ENCODE measurements around the gene CD86. TPM values are rescaled to one million over a fixed set of nuclear protein-coding genes. Genes with fewer than 3 reads are reported as not detected.

Gene CD86
- polyA plus RNA-seq, 3 donors: 75.7 to 321 (median 273) TPM

- Mint-ChIP-seq H3K27me3 (ENCODE audit: low read depth in 3 of 3) (peaks cover 0 to 1% (median 1%) of the 10 kb centered on the region in 3 donors), H3K9me3 (no peaks in the 10 kb centered on the region), H3K4me1 (peaks cover 34% of the 10 kb centered on the region), H3K4me3 (no peak overlapping the region), H3K36me3 (peaks cover 70 to 76% of the 10 kb centered on the region in 2 donors), H3K27ac (peak overlapping the region in 1 of 7 donors; percentile 12)
- H3K4me3 ChIP-seq (replicated peaks in 1 of 3; ENCODE audit: low read depth in 2 of 3, low read length in 3 of 3): no peak overlapping the region
- peaks cover 25 to 30% of the 10 kb centered on the region in 2 donors for H3K4me1 ChIP-seq (ENCODE audit: control insufficient read depth in 1 of 2, insufficient read depth in 2 of 2, low read length in 2 of 2)
- H3K9me3 ChIP-seq (replicated peaks in 1 of 2; ENCODE audit: control insufficient read depth in 1 of 2, insufficient read depth in 1 of 2, low read length in 2 of 2): no peaks in the 10 kb centered on the region
- WGBS (ENCODE audit: insufficient coverage): no CpG with 5 or more reads among the region's 2 CpGs
- intact Hi-C loops (cut with micrococcal nuclease): loop anchor here (10.0 kb wide), 3 partner anchors 149 to 561 kb away; partner anchors contain the start of gene POLQ (in 1 of the 2)
- no peaks in the 10 kb centered on the region for H3K27me3 ChIP-seq (ENCODE audit: control insufficient read depth in 2 of 2, insufficient read depth in 2 of 2, low read length in 2 of 2)
- no peak for DNase-seq
- H3K9ac ChIP-seq (ENCODE audit: insufficient read depth, low read length, poor library complexity, severe bottlenecking): no peak overlapping the region
- H3K79me2 ChIP-seq (ENCODE audit: insufficient read depth, low read length): peaks cover 3% of the 10 kb centered on the region
- no peak overlapping the region for H3K27ac ChIP-seq (ENCODE audit: low read depth in 1 of 2, low read length in 2 of 2)
- H3K4me2 ChIP-seq (replicated peaks; ENCODE audit: extremely low read depth, low read length, poor library complexity, severe bottlenecking): no peak overlapping the region
- peaks cover 66 to 76% of the 10 kb centered on the region in 2 donors for H3K36me3 ChIP-seq (replicated peaks in 1 of 2; ENCODE audit: control insufficient read depth in 1 of 2, insufficient read depth in 2 of 2, low read length in 2 of 2)
- H4K20me1 ChIP-seq (ENCODE audit: insufficient read depth, low read length): peaks cover 11% of the 10 kb centered on the region
- TF ChIP-seq CTCF (IDR thresholded peaks at IDR 0.05): no peak
- no peak overlapping the region for H2AFZ ChIP-seq (ENCODE audit: insufficient read depth, low read depth, low read length, poor library complexity, severe bottlenecking)
These were observed 50.5 kb downstream of the CD86 start for GRCh38 chr3:122105626-122106025.

GRCh38 chr3:122107171-122107570, 52.0 kb downstream of the CD86 start:
- intact Hi-C loops (cut with micrococcal nuclease): loop anchor here (10.0 kb wide), 3 partner anchors 148 to 562 kb away; partner anchors contain the start of gene POLQ (in 1 of the 2)

More at GRCh38 chr3:122107171-122107570, 52.0 kb downstream of the CD86 start:
- no peaks in the 10 kb centered on the region for H3K9me3 ChIP-seq (replicated peaks in 1 of 2; ENCODE audit: control insufficient read depth in 1 of 2, insufficient read depth in 1 of 2, low read length in 2 of 2)
- no peak overlapping the region for H3K4me3 Mint-ChIP-seq
- 90% methylated on average over 2 of the region's 2 CpGs for WGBS (ENCODE audit: insufficient coverage)
- H3K4me1 Mint-ChIP-seq: peaks cover 18% of the 10 kb centered on the region
- H3K27me3 ChIP-seq (ENCODE audit: control insufficient read depth in 2 of 2, insufficient read depth in 2 of 2, low read length in 2 of 2): no peaks in the 10 kb centered on the region
- DNase-seq: no peak
- peaks cover 0 to 1% (median 1%) of the 10 kb centered on the region in 3 donors for H3K27me3 Mint-ChIP-seq (ENCODE audit: low read depth in 3 of 3)
- peaks cover 12 to 15% of the 10 kb centered on the region in 2 donors for H3K4me1 ChIP-seq (ENCODE audit: control insufficient read depth in 1 of 2, insufficient read depth in 2 of 2, low read length in 2 of 2)
- no peak for TF ChIP-seq CTCF (IDR thresholded peaks at IDR 0.05)
- H3K9ac ChIP-seq (ENCODE audit: insufficient read depth, low read length, poor library complexity, severe bottlenecking): no peak overlapping the region
- peaks cover 81 to 87% of the 10 kb centered on the region in 2 donors for H3K36me3 Mint-ChIP-seq
- H3K27ac Mint-ChIP-seq: peak overlapping the region in 1 of 7 donors; percentile 26
- peaks cover 11% of the 10 kb centered on the region for H4K20me1 ChIP-seq (ENCODE audit: insufficient read depth, low read length)
- H3K4me3 ChIP-seq (replicated peaks in 1 of 3; ENCODE audit: low read depth in 2 of 3, low read length in 3 of 3): no peak overlapping the region
- peaks cover 0 to 5% (median 2%) of the 10 kb centered on the region in 7 donors for H3K9me3 Mint-ChIP-seq
- H3K27ac ChIP-seq (ENCODE audit: low read depth in 1 of 2, low read length in 2 of 2): no peak overlapping the region
- H2AFZ ChIP-seq (ENCODE audit: insufficient read depth, low read depth, low read length, poor library complexity, severe bottlenecking): no peak overlapping the region
- H3K36me3 ChIP-seq (replicated peaks in 1 of 2; ENCODE audit: control insufficient read depth in 1 of 2, insufficient read depth in 2 of 2, low read length in 2 of 2): peaks cover 76 to 90% of the 10 kb centered on the region in 2 donors
- no peaks in the 10 kb centered on the region for H3K79me2 ChIP-seq (ENCODE audit: insufficient read depth, low read length)
- no peak overlapping the region for H3K4me2 ChIP-seq (replicated peaks; ENCODE audit: extremely low read depth, low read length, poor library complexity, severe bottlenecking)

Measured in CD14-positive monocyte (primary cell).